HG03175 (cell line): Measurements from ENCODE around the gene MBD6.
"Not testable (repeated sequence)": the region's sequence is repeated elsewhere in the genome, so short reads cannot be mapped to it uniquely, and the experiment has no call there.

Experiments
- ATAC-seq: cut with Tn5 transposase; IDR thresholded peaks from one replicate; pipeline ENCODE4 v1.9.1; 2021; ENCODE audit warnings: mild to moderate bottlenecking, moderate library complexity; ENCODE audit not compliant: unreplicated experiment

Gene MBD6

GRCh38 chr12:57568838-57569237 is 46.2 kb downstream of the MBD6 start:
- no peak for ATAC-seq

- ATAC-seq = no peak
Observed at GRCh38 chr12:57569858-57570257, 47.2 kb downstream of the MBD6 start.

GRCh38 chr12:57570438-57570837 is 47.8 kb downstream of the MBD6 start:
- not testable (repeated sequence) for ATAC-seq

- no peak for ATAC-seq
Observed at GRCh38 chr12:57571926-57572762, 49.5 kb downstream of the MBD6 start.

GRCh38 chr12:57574795-57575194 is 52.2 kb downstream of the MBD6 start:
- ATAC-seq = no peak

- no peak for ATAC-seq
Observed at GRCh38 chr12:57575771-57576612, 53.4 kb downstream of the MBD6 start.

GRCh38 chr12:57576613-57577160 is 54.1 kb downstream of the MBD6 start:
- no peak for ATAC-seq

GRCh38 chr12:57577981-57578758 is 55.5 kb downstream of the MBD6 start:
- ATAC-seq = no peak

GRCh38 chr12:57579011-57579410 is 56.4 kb downstream of the MBD6 start:
- no peak for ATAC-seq
